HG03139 (cell line): Measurements from ENCODE around the gene TAS2R30.

Experiments
- ATAC-seq: cut with Tn5 transposase; IDR thresholded peaks from one replicate; pipeline ENCODE4 v1.9.1; 2021; ENCODE audit not compliant: unreplicated experiment

The TAS2R30 gene, protein sequence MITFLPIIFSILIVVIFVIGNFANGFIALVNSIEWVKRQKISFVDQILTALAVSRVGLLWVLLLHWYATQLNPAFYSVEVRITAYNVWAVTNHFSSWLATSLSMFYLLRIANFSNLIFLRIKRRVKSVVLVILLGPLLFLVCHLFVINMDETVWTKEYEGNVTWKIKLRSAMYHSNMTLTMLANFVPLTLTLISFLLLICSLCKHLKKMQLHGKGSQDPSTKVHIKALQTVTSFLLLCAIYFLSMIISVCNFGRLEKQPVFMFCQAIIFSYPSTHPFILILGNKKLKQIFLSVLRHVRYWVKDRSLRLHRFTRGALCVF

DNA sequence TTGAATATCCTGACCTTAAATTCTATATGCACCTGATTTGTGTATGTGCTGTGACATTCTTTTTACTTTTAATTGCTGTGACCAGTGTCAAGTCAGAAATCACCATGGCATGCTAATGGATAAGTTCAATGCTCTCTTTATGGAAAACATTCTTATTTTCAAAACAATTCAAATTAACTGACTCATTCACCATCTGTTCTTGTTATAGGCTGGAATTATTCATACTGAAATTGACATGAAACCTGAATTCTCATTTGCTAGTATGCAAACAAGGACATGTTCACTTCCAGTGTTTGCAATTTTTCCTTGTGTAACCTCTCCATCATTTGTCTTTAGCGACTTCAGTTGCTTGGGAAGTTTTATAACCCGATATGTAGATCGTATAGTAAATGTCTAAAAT lies at the start of gene TAS2R30:
Gene TAS2R30, minus strand, starts transcription at position 340 of the 400 bp plus-strand sequence. CDS start 400 bp downstream, outside the sequence.
- ATAC-seq = no peak

DNA sequence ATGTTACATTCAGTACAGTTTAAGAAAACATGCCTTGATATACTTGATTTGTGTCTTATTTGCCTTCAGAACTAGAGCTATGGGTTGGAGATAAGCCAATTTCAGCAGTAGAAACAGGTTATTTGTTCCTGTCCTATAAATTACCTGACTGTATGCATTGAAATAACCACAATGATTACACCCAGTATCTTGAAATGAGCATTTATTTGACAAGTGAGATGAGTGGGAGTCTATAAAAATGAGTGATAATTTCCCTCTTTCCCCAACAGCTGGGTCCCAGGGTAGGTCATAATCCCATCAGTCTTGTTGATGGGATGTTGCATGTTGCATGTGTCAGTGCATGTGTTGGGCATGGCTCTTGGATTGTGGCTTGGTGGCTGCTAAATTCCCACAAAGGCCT lies 48.6 kb upstream of the TAS2R30 start:
- no peak for ATAC-seq

DNA sequence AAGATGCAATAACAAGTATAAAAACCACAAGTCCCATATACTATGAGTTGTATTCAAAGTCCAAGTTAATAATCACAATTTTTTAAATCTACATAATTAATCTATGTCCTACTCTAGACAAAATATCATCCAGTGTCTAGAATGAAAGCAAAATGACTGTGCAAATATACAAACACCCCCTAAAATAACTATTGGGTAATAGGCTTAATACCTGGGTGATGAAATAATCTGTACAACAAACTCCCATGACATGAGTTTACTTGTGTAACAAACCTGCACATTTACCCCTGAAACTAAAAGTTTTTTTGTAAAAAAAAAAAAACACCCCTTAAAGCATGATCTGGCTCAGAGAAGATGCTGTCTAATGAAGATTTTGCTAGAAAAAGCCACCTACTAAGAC lies 48.1 kb upstream of the TAS2R30 start:
- no peak for ATAC-seq

DNA sequence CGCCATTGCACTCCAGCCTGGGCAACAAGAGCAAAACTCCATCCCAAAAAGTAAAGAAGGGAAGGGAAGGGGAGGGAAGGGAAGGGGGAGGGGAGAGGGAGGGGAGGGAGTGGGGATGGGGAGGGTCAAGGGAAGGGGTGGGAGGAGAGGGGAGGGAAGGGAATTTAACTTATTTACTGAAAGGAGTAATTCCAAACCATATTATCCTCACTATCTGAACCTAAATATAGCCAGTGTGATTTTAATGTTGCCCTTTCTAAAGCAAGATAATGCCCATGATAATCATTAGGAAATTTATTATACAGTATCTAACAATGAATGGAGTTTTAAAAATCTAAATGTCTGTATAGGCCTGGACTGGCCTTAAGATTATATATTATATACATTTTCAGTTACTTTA lies 43.8 kb upstream of the TAS2R30 start:
- no peak for ATAC-seq

DNA sequence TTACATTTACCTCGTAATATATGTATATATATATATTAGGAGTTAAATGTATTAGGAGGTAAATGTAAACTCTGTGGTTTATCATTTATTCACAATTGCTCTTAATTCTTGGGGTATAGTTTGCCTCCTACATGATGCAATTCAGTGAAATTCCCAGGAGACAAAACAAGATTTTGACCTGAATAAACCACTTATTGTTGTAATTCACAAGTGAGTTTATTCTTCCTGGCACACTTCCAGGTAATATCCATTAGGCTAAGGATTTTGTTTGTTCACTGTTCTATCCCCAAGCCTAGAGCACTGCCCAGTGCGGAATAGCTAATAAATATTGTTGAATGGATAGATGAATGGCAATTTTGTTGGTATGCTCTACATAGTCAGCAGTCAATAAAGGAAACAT lies 39.6 kb upstream of the TAS2R30 start:
- no peak for ATAC-seq

DNA sequence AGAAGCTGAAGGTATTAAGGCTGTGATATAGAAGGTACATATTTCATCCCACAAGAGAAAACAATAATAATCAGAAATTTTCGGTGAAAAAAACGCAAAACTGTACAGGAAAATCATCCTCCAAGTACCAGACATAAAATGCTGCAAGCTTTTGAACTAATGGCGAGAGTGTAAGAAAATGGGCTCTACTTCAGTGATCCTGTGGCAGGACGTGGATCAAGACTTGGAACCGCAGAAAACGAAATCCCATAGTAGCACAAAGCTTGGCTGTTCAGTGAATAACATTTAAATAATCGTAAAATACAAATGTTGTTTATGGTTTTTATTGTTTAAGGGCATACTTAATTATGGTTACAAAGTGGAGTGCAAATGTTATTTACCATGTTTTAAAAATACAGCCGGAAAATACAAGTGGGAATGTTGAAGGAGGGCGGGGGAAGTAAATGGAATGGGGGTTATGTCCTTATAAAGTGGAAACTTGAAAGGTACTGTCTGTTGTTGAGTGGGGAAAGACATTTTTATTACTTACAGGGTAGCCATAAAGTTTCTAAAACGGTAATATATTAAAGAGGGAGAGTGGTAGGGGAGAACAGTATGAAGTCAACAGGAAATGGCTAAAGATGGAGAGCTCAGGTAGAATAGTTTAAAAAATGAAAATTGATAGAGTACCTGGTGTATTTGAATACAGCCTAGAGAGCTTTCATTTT lies 37.7 kb upstream of the TAS2R30 start:
- no peak for ATAC-seq

DNA sequence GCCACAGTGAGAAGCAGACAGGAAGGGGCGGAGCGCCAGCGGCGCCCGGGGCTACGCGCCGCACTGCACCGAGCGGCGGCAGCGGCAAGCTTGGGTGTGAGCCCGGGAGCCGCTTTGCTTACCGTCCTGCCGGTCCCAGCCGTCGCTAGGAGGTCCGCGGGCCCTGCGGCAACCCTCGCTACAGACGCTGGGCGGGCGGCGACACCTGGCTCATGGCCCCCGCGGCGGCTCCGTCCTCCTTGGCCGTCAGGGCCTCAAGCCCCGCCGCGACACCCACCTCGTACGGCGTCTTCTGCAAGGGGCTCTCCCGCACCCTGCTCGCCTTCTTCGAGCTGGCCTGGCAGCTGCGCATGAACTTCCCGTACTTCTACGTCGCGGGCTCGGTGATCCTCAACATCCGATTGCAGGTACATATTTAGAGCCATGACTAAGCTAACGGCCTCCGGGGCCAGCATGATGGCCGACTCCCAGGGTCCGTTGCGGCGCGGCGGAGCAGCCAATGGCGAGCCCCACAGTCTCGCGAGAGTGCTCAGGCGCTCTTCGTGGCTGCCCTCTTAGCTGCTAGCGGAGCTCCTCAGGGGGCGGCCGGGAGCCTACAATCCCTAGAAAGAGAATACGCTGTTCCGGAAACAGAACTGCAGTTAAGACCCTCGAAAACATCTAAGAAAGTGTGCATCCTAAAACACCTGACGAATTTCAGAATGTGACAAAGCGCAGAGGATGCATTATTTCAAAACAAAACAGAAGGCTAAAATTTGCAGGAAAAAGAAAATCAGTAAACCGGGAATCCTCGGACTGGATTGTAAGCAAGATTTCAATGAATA lies 36.9 kb upstream of the TAS2R30 start, which contains the start of gene SMIM10L1:
Gene SMIM10L1, plus strand, starts transcription at position 50 of the 824 bp plus-strand sequence. Its CDS starts 163 bp downstream, at position 213.
- ATAC-seq = peak; percentile 94

DNA sequence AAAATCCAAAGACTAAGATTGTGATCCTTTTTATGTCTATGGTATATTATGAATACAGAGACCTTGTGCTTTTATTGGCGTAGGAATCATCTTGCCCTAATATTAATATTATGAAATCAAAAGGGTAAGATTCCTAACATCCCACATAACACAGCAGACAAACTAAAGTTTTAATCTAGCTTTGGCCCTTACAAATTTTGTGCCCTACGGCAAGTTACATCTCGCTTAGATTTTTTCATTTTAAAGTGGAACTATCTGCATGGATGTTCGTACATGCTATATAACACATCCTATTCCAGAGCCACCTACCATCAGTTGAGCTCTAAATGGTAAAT lies 36.3 kb upstream of the TAS2R30 start:
- ATAC-seq = no peak

DNA sequence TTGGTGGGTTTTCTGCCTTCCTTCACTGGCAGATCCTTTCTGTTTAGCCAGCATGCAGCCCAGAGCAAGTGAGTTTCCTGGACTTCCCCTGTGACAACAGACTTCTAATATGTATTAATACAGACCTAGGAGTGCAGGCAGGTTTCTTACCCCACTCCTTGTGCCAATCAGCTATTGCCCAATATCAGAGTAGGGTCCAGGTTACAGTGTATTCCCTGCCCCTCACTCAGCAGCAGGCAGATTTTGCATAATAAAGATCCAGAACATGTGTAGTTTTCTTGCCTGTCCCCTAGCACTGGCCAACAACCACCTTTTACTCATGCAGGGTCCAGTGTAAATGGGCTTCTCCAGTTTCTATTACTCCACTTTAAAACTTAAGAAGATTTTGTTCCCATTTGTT lies 31.9 kb upstream of the TAS2R30 start:
- ATAC-seq = no peak

DNA sequence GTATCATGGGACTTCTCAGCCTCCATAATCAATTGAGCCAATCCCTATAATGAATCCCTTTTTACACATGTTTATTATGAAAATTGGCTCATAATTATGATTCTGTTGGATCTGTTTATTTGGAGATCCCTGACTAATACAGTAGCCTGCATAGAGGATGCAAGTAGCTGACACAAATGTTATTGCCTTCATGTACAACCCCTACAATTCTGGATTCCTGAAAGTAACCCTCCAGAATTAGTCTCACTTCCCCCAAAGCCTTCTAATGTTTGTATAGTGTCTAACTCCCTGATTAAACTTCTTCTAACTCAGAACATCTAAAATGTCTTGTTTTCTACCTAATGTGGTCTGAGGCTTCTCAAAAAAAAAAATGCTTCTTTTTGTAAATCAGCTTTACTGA lies 29.9 kb upstream of the TAS2R30 start:
- ATAC-seq = no peak

DNA sequence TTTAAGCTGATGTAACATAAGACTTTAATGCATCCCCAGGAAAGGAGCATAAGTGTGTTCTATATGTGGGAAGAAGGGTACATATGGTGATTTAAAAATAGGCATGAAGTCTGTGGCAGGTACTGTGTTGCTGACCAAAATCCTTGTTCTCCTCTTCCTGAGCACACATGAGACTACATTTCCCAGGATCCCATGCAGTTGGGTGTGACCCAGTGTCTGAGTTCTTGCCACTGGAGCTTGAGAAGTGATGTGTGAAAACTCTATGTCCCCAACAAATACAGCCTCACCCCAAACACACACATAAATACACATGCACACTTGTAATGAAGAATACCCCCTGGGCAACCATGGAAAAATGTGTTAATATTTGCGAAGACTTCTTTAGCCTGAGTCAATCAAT lies 28.1 kb upstream of the TAS2R30 start:
- ATAC-seq = no peak

DNA sequence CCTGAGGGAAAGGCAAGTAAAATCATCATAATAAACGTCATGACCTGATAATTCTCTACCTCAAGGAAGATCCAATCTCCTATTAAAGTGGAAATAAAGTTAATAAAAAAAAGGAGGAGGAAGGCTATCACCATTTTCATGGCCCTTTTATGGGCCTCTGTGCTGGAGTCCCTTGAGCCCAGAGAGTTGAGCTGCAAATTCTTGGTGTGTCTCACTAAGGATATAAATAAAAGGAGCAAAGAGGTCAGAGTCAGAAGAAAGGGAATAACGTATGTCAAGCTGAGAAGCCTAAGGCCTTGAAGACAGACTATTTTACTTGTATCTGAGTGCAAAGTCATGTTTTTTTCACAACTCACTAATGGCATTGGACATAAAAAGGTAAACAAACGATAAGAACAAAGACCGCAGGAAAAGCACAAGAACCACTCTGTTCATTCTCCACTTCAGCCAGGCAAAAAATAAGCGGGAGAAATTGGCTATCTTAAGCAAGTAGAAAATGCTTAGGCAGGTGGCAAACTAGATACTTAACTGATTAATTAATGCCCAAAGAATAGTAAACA lies 24.5 kb upstream of the TAS2R30 start:
- no peak for ATAC-seq

DNA sequence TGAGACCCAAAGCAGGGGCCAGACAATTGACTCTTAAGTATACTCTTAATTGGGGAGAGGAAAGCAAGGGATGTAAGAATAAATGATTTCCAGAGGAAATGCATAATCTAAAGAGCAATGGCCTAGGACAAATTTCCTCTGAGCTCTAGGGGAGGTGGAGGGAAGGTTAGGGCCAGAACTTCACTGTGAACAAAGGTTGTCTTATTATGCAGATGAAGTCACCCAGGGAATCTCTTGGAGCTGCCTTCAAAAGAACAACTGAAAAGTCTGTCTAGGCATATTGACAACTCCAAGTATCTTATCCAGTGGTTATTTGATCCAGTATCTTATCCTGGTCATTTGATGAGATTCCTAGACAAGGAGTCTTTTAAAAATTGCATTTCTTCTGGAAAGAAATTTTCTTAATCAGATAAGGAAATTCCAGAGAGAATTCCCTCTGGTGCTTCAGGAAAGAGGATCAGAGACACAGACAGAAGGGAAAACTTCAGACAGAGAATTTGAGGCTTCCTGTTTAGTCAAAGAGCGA lies 20.0 kb upstream of the TAS2R30 start:
- ATAC-seq = no peak

DNA sequence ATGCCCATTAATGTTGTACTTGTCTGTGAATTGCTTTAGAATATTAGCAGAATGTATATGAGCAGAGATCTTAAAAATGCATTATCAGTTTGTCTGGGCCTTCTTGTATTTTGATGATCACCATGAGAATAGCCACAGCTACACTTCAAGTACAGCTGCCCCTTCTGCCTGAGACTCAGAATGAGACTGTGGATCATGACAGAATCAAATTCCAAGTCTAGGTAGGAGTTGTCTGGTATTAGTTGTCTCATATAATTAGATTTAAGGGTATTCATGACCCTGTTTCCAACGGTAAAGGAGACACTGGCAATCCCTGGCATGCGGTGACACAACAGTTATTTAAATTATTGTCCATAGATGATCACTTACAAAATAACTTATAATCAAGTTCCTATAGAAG lies 18.3 kb upstream of the TAS2R30 start:
- no peak for ATAC-seq

DNA sequence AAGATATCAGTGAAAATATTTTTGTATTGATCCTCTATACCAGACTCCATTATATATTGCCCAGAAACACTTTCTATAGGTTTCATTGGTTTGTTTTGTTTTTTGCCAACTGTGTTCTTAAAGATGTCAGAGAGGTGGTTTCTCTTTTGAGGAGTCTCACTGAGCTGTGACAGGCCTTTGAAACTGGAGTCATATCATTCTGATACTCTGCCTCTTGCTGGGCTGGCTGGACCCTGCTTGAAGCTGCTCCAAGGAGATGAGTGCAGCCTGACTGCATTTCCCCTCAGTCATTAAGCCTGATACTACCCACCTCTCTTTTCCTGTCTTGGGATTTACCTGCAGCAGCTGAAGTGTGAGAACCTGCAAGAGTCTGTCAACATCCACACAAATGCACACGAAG lies 16.4 kb upstream of the TAS2R30 start:
- ATAC-seq = no peak

DNA sequence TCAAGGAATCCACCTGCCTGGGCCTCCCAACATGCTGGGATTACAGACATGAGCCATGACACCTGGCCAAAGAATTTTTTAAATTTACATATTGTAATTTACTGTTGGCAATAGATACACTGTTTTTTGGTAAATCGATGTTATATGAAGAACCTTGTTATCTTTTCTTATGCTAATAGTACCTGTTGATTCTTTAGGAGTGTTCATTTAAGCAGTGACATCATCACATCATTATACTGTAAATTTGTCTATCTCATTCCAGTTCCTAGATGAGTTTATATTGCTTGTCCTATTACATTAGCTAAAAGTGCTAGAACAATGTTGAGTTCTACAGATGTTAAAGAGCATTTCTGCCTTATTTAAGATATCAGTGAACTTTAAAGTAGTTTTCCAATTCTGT lies 13.0 kb upstream of the TAS2R30 start:
- ATAC-seq = no peak

DNA sequence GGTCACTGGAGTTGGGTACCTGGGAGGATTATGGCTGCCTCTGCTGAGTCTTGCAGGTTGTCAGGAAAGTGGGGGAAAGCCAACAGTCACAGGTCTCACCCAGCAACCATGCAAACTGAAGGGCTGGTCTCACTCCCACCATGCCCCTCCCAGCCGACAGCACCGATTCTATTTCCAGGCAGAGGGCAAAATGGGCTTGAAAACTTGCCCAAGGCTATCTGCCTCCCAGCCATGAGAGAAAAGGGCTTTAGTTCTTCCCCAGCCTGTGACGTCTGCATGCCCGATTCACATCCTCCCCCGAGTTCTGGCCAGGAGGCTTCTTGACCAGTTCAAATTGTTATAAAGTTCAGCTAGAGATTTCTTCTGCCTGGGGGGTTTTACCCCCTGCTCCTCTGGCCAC lies 9.9 kb upstream of the TAS2R30 start:
- ATAC-seq = no peak

DNA sequence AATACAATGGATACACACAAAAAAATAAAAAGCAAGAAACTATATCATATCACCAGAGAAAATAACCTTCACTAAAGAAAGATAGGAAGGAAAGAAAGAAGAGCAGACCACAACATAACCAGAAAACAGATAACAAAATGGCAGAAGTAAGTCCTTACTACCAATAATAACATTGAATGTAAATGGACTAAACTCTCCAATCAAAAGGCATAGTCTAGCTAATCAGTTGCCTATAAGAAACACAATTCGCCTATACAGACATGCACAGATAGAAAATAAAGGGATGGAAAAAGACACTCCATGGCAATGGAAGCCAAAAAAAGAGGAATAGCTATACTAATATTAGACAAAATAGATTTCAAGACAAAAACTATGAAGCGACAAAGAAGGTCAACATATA lies 8.9 kb upstream of the TAS2R30 start:
- no peak for ATAC-seq

DNA sequence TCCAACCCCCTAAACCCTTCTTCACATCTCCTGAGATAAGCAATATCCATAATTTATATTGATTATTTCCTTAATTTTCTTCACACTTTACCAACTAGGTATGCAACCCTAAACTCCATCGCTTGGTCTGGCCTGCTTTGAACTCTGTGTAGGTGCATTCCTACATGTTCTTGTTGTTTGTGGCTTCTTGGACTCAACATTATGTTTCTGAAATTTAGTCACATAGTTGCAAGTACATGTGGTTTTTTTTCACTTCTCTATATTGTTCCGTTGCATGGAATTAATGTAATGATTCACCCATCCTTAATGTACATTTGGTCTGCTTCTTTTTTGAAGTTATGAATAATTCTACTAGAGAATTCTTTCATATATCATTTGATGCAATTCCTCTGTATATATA lies 1.6 kb upstream of the TAS2R30 start:
- no peak for ATAC-seq

DNA sequence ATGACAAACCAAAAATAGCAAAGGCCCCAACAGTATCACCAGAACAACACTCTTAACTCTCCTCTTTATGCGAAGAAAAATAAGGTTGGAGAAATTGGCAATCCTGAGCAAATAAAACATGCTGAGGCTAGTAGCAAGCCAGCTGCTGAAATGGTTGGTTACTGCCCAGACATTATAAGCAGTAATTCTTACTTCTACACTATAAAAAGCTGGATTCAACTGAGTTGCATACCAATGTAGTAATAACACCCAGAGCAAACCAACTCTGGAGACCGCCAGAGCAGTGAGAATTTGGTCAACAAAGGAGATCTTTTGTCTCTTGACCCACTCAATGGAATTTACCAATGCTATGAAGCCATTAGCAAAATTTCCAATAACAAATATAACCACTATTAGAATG lies 628 bp downstream of the TAS2R30 start:
- no peak for ATAC-seq

DNA sequence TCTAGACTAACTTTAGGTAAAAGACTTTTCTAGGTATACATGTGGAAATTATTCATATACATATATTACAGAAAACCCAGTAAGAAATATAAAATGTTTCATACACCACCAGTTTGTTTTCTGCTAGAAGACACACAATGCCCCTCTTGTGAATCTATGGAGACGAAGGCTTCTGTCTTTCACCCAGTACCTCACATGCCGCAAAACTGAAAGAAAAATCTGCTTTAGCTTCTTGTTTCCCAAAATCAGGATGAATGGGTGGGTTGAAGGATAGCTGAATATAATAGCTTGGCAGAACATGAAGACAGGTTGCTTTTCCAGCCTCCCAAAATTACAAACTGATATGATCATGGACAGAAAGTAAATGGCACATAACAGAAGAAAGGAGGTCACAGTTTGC lies 1.3 kb downstream of the TAS2R30 start:
- no peak for ATAC-seq
